ENCODE data around the gene DENND6B. TPM values are rescaled to one million over a fixed set of nuclear protein-coding genes. Genes with fewer than 3 reads are reported as not detected.
"Not testable (repeated sequence)": the region's sequence is repeated elsewhere in the genome, so short reads cannot be mapped to it uniquely, and the experiment has no call there.

Gene DENND6B
- total RNA-seq, 1 donor from 2014 or later = 1.4 TPM

GRCh38 chr22:50280022-50280707 lies 46.6 kb downstream of the DENND6B start:
- ATAC-seq (no peak), DNase-seq (no peak)
- intact Hi-C loops (cut with micrococcal nuclease) = no loop called here

GRCh38 chr22:50278956-50279619 lies 47.7 kb downstream of the DENND6B start:
- no peak for DNase-seq
- intact Hi-C loops (cut with micrococcal nuclease) = loop anchor here (10.0 kb wide), 1 partner anchor 46 kb away; the partner anchor contains the start of gene DENND6B
- ATAC-seq = no peak

- no peak for ATAC-seq
- DNase-seq = no peak
- intact Hi-C loops (cut with micrococcal nuclease) = loop anchor here (10.0 kb wide), 1 partner anchor 46 kb away; the partner anchor contains the start of gene DENND6B
These were observed 48.4 kb downstream of the DENND6B start for GRCh38 chr22:50278461-50278860.

GRCh38 chr22:50277761-50278160 lies 49.1 kb downstream of the DENND6B start:
- ATAC-seq (no peak), DNase-seq (no peak)
- intact Hi-C loops (cut with micrococcal nuclease) = loop anchor here (10.0 kb wide), 1 partner anchor 47 kb away; the partner anchor contains the start of gene DENND6B

- intact Hi-C loops (cut with micrococcal nuclease) = loop anchor here (10.0 kb wide), 1 partner anchor 49 kb away; the partner anchor contains the start of gene DENND6B
- ATAC-seq (peak; percentile 87), DNase-seq (peak; percentile 82)
These were observed 50.7 kb downstream of the DENND6B start for GRCh38 chr22:50276143-50276542.

GRCh38 chr22:50275181-50276055 lies 51.4 kb downstream of the DENND6B start:
- no peak for ATAC-seq
- no peak for DNase-seq
- intact Hi-C loops (cut with micrococcal nuclease) = loop anchor here (10.0 kb wide), 1 partner anchor 49 kb away; the partner anchor contains the start of gene DENND6B

- no peak for ATAC-seq
- DNase-seq = no peak
- intact Hi-C loops (cut with micrococcal nuclease) = loop anchor here (10.0 kb wide), 1 partner anchor 50 kb away; the partner anchor contains the start of gene DENND6B
These were observed 52.0 kb downstream of the DENND6B start for GRCh38 chr22:50274771-50275170.

- intact Hi-C loops (cut with micrococcal nuclease) = loop anchor here (10.0 kb wide), 1 partner anchor 50 kb away; the partner anchor contains the start of gene DENND6B
- ATAC-seq = peak; percentile 36
These were observed 52.5 kb downstream of the DENND6B start for GRCh38 chr22:50274311-50274710.

GRCh38 chr22:50273781-50274180 lies 53.0 kb downstream of the DENND6B start:
- intact Hi-C loops (cut with micrococcal nuclease) = loop anchor here (10.0 kb wide), 1 partner anchor 51 kb away; the partner anchor contains the start of gene DENND6B
- ATAC-seq, DNase-seq: not testable (repeated sequence)

More at GRCh38 chr22:50274311-50274710, 52.5 kb downstream of the DENND6B start:
- peak; percentile 74 for DNase-seq

- not testable (repeated sequence) for ATAC-seq, DNase-seq
- intact Hi-C loops (cut with micrococcal nuclease) = loop anchor here (10.0 kb wide), 1 partner anchor 51 kb away; the partner anchor contains the start of gene DENND6B
These were observed 53.5 kb downstream of the DENND6B start for GRCh38 chr22:50273352-50273751.

GRCh38 chr22:50272044-50272802 lies 54.6 kb downstream of the DENND6B start:
- intact Hi-C loops (cut with micrococcal nuclease) = loop anchor here (10.0 kb wide), 1 partner anchor 53 kb away; the partner anchor contains the start of gene DENND6B
- ATAC-seq (no peak), DNase-seq (no peak)

GRCh38 chr22:50271519-50271970 lies 55.3 kb downstream of the DENND6B start:
- intact Hi-C loops (cut with micrococcal nuclease) = loop anchor here (10.0 kb wide), 1 partner anchor 53 kb away; the partner anchor contains the start of gene DENND6B
- DNase-seq = peak; percentile 83
- ATAC-seq = peak; percentile 33

- DNase-seq = peak; percentile 83
- intact Hi-C loops (cut with micrococcal nuclease) = loop anchor here (10.0 kb wide), 1 partner anchor 54 kb away; the partner anchor contains the start of gene DENND6B
- peak; percentile 65 for ATAC-seq
These were observed 56.0 kb downstream of the DENND6B start for GRCh38 chr22:50270666-50271394.

- intact Hi-C loops (cut with micrococcal nuclease) = loop anchor here (10.0 kb wide), 1 partner anchor 55 kb away; the partner anchor contains the start of gene DENND6B
- DNase-seq (peak; percentile 74), ATAC-seq (peak; percentile 42)
These were observed 56.7 kb downstream of the DENND6B start, which contains the start of gene MAPK11 for GRCh38 chr22:50269970-50270665. MAPK11 (minus strand) TSS chr22:50270380; CDS start chr22:50270292, 88 bp downstream.

GRCh38 chr22:50269573-50269969 lies 57.2 kb downstream of the DENND6B start:
- intact Hi-C loops (cut with micrococcal nuclease) = no loop called here
- ATAC-seq = no peak
- no peak for DNase-seq

GRCh38 chr22:50268655-50269113 lies 58.1 kb downstream of the DENND6B start:
- no peak for ATAC-seq
- DNase-seq = no peak
- intact Hi-C loops (cut with micrococcal nuclease) = no loop called here

Measured in left ventricle myocardium superior (tissue), 1 donor.